ENCODE data around the gene ATP6V0E2.

- TF ChIP-seq EZH2 (IDR thresholded peaks at IDR 0.05; ENCODE audit: low read depth) (no peak), CTCF (conservative IDR thresholded peaks at IDR 0.05) (no peak)
Measured at GRCh38 chr7:149880638-149881311, 7.0 kb downstream of the ATP6V0E2 start.
